AML-193 (cell line): ENCODE results near the gene LARGE1.

Experiments
- DNase-seq, 2 experiments: peaks; one replicate each; lab custom pipeline; 2025; lab: John Stamatoyannopoulos, UW

LARGE1 gene

DNA sequence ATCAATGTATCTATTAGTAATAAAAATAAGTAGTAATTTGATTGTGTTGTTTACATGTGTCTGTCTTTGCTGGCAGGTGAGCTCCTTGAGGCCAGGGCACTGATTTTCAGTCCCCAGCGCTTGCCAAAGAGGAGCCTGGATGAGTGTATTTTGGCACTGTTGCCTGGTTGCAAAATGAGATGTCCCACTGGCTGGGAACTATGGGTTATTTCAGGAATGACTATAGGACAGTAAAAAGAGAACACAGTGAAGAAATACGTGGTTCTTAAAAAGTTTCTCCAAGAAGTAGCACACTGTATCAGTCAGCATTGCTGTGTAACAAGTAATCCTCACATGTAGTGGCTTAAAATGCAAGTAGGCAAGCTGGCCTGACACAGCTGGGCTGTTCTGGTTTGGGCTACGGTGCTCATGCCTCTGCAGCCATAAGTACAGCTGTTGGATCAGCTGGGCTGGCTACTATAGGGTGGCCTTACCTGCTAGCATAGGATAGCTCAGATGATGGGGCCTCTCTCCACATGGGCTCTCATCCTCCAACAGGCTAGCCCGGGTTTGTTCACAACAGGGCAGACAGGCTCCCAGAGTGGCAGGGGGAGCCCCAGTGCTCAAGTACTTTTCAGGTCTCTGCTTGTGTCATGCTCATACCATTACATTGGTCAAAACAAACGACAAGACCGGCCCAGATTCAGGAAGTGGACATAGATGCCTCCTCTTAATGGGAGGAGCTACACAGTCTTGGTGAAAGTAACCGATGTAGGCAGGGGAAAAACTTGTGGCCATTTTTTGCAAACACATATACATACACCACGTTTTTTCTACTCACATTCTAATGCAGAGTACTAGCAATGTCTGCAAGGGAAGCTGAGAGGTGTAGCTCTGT, 399.1 kb downstream of the LARGE1 start:
- no peak for DNase-seq

DNA sequence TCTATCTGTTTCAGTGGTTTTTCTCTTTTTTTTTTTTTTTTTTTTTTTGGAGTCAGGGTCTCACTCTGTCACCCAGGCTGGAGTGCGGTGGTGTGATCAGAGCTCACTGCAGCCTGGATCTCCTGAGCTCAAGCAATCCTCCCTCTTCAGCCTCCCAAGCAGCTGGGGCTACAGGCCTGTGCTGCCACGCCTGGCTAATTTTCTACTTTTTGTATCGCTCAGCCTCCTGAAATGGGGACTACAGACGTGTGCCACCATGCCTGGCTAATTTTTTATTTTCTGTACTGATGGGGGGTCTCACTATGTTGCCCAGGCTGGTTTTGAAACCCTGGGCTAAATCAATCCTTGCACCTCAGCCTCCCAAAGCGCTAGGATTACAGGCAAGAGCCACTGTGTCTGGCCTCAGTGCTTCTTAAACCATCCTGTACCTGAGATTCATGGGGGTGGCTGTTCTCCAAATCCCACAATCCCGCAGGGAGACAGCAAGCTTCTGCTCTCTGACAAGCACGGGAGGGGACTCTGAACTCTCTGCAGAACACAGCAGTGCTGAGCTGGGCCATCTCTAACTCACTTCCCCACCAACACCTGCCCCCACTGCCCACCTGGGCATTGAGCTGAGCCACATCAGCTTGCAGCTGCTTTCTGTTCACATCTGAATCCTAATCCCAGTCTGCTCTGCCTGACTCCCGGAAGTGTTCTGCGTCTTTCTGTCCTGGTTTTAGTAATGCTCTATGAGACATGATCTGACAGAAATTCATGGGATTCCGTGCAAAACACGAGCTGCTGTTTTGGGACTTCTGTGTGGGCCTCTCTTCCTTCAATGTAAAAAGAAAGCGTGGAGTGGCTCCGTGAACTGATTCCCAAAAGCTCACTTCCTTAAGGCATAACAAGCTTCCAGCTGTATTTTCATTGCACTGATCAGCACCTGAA, 400.0 kb downstream of the LARGE1 start:
- no peak for DNase-seq

DNA sequence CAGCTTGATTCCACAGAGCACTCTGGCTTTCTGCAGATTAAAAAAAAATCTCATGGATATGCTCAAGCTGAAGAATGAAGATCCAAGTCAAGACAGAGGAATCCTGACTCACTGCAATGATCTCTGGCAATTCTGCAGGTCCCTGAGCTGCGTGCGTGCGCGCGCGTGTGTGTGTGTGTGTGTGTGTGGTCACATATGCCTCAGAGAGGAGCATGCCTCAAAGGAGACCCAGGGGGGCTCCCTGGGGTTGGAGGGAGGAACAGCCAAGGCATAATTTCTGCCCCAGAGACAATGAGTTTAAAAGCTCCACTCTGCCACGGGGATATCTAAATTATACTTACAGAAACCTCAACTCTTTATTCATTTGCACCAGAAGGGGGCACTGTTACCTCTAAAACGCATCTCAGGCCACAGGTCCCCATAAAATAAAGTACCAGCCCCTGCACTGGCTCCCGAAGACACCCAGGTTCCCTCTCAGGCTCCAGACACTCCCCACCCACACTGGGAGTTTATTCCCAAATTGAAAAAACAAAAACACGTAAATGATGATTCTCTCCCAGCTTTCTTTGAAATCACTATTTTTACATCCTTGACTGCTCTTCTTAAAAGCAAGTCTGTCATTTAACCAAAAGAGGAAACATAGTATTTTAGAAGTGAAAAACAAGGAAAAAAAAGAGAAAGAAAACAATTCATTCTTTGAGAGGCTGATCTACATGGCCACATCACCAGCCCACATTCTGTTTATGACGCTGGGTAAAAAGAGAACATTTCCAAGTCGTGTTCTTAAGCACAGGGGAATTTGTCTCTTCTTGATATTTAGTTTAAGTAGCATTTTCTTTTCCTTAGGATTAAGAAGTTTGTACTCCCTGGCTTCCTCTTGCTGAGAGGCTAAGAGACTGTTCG, 401.0 kb downstream of the LARGE1 start:
- peak; percentile 5 to 8 for DNase-seq

DNA sequence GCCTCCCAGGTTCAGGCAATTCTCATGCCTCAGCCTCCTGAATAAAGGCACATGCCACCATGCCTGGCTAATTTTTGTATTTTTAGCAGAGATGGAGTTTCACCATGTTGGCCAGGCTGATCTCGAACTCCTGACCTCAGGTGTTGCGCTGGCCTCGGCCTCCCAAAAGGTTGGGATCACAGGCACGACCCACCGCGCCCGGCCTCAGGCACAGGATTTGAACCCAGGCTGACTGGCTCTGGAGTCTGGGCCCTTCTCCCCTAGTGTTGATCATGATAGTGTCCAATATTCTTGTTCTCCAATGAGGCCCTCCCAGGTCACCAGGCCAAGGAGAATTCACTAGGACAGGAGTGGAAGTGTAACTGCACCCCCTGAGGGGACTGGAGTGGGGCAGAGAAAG, 401.9 kb downstream of the LARGE1 start:
- no peak for DNase-seq

DNA sequence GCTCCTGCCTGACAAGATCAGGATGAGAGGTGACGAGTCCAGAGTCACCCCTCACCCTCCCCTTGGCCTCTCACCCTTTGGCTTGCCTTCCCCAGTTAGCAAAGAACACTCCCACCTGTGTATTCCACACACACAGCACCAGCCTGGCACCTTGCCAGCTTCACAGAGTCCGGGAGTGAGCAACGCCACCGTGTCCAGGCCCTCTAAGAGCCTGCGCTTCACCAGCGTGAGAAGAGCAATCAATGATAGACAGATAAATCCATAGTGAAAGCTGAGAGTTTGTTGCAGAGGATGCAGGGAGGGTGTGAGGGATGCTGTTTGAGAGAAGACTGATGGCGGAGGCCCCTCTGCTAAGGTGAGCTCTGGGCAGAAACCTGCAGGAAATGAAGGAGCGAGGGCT, 404.5 kb downstream of the LARGE1 start:
- no peak for DNase-seq

DNA sequence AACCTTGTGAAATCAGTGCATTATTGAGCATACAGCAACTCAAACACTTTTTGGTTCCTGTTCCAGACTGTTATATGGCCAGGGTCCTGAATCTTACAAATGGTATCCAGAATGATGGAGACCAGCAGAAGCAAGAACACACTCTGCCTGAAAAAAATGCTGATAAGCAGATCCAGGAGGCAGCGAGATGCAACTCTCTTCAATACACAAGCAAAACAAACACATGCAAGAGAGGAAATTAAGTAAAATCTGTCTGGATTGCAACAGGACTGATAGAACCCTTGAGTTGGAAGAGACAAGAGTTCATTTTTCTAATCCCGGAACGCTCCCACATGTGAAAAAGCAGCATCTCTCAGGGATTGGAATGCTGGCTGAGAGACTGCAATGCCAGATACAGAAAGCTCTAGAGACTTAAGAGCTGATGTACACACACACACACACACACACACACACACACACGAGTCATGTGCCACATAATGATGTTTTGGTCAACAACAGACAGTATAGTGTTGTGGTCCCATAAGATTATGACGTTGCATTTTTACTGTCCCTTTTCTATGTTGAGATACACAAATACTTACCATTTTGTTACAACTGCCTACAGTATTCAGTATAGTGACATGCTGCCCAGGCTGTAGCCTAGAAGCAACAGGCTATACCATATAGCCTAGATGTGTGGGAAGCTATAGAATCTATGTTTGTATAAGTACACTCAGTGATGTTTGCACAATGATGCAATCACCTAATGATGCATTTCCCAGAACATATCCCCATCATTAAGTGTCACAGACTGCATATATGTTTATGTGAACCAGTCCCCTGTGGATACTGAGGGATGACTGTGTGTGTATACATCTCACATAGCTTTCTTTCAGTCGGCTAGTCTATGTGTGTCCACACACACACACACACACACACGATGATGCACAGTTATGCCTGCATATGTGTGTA, 406.6 kb downstream of the LARGE1 start:
- DNase-seq: no peak

DNA sequence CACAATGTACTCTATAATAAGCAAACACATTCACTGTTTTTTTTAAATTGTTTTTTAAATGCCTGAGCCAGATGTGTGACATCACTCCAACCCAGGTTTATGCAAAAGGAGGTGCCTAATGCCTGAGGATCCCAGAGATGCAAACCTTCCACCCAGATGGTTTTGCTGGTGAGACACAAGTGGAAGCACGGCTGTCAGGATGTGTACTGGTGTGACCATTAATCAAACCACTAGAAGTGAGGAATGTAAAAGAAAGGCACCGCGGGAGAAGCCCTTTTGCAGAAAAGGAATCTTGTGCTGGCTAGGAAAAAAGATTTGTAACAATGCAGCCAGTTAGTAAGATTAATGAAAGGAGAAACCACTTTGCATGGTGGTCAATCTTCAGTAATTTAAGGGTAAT, 407.4 kb downstream of the LARGE1 start:
- no peak for DNase-seq

DNA sequence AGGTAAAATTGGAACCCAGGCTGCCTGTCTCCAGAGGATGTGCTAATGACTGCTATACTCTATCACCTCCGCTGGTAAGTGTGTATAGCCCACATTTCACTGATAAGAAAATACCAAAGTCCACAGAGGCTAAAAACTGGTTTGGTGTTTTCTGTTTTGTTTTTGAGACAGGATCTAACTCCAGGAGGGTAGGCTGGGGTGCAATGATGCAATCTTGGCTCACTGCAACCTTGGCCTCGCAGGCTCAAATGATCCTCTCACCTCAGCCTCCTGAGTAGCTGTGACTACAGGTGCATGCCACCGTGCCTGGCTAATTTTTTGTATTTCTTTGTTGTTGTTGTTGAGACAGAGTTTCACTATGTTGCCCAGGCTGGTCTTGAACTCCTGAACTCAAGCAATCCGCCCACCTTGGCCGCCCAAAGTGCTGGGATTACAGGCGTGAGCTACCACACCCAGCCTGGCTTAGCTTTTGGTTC, 409.8 kb downstream of the LARGE1 start:
- no peak for DNase-seq

DNA sequence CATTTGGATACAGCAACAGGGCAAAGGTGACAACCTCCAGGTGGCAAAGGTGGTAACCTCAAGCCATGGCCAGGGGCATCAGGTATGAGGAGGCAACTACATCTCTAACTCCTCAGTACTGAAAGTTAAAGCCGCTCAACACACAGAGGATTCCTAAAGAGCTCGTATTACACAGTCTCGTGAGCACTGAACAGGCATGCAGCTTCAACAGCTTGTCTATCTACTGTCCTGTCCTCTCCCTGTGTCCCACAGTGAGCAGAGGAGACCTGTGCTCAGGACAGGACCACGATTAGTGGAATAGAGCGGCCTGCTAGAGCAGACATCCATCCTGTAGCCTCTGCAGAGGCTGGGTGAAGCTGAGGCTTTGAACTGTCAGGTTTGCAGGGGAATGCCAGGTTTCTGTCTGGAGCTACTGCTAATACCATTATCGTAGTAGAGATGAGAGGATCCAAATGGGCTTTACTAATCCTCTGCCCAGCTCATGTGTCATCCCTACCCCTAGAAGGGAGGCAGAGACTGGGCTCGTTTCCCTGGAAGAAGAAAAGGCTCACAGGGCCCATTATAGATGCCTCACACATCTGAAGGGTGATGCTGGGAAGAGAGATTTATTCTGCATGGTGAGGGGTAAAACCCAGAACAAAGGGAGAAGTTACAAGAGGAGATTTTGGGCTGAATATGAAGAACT, 415.2 kb downstream of the LARGE1 start:
- no peak for DNase-seq

DNA sequence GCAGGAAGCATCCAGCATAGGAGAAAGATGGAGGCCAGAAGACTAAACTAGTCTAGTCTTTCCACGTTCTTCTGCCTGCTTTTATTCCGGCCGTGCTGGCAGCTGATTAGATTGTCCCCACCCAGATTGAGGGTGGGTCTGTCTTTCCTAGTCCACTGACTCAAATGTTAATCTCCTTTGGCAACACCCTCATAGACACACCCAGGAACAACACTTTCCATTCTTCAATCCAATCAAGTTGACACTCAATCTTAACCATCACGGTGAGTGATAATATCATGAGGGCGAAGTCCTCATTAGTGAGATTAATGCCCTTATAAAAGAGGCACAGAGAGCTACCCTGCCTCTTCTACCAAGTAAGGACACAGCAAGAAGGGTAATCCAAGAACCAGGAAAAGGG, 424.2 kb downstream of the LARGE1 start:
- DNase-seq: no peak

DNA sequence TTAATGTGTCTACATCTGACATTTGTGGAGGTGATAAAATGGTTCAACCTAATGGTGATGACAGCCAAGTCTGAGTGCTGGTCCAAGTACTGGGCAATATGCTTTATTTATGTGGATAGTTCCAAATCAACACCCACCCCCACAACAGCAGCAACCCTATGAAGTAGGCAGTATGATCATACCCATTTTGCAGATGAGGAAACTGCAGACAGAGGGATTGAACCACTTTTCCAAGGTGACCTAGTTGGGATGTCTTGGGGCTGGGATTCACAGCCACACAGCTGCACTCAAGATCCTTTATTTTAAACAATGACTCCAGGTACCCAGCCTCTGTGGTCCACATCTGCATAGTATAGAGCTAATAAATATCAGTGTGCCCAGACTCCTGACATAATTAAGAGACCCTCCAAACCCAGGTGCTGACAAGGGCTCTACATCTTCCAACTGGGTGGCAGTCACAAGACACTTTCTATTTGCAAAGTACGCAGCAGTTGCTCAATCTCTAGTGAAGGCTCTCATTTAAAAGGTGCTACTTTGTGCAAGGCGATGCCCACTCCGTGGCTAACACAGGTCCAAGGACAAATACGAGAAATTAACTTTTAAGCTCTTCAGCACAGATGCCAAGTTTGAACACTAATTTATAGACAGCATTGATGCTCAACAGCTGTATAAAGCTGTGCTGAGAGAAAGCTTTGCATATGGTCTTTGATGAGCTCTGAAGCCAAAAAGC, 426.6 kb downstream of the LARGE1 start:
- DNase-seq: no peak

DNA sequence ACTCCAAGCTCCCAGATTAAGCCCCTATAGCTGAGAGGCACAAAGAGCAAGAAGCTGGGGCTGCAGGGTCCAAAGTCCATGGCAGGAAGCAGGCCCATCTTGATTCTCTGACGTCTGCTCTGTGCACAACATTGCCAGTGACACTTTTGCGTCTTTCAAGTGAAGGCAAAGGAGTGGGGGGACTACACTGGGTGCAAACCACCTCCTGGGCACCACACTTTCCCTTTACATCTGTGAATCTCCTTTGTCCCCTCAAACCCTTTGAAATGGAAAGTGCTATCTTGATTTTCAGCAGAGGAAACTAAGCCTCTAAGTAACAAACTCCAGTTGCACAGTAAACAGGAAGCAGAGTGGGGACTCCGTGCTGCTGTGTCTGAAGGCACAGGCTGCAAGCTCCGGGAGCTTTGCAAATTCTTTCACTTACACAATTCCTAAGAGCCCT, 428.0 kb downstream of the LARGE1 start:
- no peak for DNase-seq

DNA sequence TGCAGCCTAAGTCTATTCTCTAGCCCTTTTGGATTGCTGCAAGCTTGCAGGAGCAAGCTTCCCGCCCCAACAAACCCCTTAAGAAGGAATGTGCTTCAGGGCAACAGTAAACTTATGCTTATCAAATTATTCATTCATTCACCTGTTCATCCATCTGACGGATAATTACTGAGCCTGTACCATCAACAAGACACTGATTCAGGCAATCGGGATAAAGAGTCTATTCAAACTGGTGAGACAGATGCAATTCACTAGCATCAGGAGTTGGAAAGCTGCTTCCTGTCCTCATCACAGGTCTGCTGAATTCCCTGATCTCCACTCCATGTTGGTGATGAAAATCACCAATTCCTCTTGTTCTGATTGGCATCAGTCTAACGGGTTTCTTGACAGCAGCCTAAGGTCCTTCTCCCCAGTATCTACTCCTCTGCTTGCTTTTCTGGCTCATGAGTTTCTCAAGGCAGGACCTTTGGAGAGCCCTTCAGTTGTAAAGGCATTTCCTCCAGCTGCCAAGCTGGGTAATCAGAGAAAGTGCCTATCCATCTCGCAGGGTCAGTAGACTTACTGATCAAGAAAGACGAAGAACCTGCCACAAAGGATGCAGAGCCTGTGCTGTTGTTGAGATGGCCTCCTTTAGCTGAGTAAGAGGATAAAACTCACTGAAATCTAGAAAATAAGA, 433.1 kb downstream of the LARGE1 start:
- DNase-seq: no peak

DNA sequence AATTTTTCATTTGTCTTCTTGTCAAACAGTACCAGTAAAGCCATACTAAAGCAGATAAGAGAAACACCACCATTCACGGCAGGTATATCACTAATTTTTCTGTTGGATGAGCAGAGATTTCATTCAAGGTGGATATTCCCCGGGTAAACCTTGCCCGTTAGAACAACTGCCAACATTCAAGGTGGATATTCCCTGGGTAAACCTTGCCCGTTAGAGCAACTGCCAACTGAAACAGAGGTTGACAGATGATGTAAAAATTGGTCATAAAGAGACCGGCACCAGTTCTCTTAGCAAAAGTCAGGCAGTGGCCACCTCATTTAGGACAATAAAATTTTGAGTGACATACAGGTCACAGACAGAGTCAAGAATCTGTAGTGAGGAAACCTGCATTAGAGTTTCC, 438.7 kb downstream of the LARGE1 start:
- DNase-seq: no peak

DNA sequence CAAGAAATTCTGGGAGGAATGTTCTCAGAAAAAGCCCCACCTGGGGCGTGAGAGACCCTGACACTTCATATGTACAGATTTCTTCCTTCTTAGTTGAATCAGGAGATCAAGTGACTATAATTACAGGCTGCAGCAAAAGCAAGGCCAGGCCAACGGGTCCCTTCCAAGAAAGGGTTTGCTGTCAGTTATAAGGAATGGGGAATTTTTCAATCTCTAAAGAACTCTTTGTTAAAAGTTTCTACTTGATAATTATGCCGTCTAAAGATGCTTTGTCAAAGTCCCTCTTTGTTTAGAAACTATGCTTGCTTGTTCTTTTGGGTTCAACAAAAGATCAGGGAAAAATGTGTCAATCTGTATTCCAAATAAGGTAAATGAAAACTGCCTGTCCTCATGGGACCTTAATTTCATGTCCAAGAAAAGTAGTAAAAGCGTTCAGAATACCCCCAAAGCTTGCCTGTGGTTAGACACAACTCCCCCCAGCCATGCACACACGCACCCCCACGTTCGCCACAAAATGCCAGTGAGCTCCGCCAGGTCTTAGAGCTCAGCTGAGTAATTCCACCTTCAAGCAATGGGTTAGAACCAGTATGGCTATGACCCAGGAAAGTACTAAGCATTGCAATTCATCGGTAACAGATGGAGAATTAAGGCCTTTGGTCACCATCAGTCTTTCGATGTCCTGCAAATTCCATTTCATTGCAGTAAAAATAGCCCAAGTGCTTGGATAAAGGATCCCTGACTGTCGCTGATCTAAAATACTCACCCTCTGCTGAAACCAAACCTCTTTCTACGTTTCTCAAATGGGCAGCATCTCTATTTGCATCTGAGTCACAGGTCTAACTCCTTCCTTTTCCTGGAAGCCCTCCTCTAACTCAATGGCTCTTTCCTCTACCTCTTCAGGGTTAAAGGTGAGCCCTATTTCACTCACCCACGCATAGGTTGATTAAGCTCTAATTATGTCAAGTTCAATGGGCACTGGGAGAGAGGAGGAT, 442.9 kb downstream of the LARGE1 start:
- no peak for DNase-seq

DNA sequence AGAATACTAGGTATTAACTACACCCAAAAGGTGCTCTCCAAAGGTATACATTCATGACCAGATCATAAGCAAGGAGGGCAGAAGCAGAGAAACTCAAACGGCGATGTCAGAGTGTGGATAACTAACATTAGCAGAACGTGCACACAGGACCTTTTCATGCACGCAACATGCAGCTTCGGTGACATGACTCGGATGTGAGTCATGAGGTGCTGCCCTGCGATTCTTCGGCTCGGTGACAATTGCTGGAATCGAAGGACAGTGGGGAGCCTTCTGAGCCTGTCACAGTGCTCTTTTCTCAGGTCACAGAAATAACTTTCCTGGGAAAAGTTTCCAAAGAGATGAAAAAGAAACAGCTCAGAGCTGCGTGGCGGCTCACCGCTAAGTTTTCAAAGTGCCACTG, 443.6 kb downstream of the LARGE1 start:
- DNase-seq: no peak

DNA sequence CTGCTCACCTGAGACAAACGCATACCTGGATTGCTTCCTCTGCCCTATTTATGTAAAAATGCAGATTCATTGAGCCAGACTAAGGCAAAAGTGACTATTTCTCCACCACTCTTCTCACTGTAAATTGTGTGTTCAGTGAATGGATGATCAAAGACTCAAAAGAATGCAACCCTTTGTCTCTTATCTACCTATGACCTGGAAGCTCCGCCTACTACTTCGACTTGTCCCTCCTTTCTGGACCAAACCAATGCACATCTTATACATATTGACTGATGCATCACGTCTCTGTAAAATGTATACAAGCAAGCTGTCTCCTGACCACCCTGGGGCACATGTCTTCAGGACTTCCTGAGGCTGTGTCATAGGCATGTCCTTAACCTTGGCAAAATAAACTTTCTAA, 444.1 kb downstream of the LARGE1 start:
- no peak for DNase-seq
